HCT116 (cell line): Measurements from ENCODE around the gene ASNSD1.

ENCODE experiments used
- ELF1 ChIP-seq: IDR thresholded peaks from 2 replicates; pipeline ENCODE4 v1.6.1; 2012; ENCODE audit warnings: low read depth, borderline replicate concordance
- EZH2phosphoT487 ChIP-seq: fragments of 200-600 bp; IDR thresholded peaks from 2 replicates; pipeline ENCODE4 v1.6.1; 2018; ENCODE audit warnings: antibody characterized with exemption, borderline replicate concordance
- FOSL1 ChIP-seq: IDR thresholded peaks from 2 replicates; pipeline ENCODE4 v1.6.1; 2012; ENCODE audit warnings: low read depth
- POLR2A ChIP-seq: IDR thresholded peaks from 2 replicates; pipeline ENCODE4 v1.7.0; 2011; ENCODE audit warnings: borderline replicate concordance; ENCODE audit not compliant: insufficient read depth, insufficient read length; ENCODE audit errors: extremely low read depth
- POLR2AphosphoS5 ChIP-seq: IDR thresholded peaks from 2 replicates; pipeline ENCODE4 v1.6.1; 2011; ENCODE audit warnings: mild to moderate bottlenecking, low read depth, low read length, moderate library complexity
- RAD21 ChIP-seq: IDR thresholded peaks from 2 replicates; pipeline ENCODE4 v1.6.1; 2012; ENCODE audit warnings: low read depth, mild to moderate bottlenecking
- SIN3A ChIP-seq: IDR thresholded peaks from 2 replicates; pipeline ENCODE4 v1.6.1; 2012; ENCODE audit warnings: low read depth
- SP1 ChIP-seq: IDR thresholded peaks from 2 replicates; pipeline ENCODE4 v1.6.1; 2012; ENCODE audit warnings: low read depth
- SRF ChIP-seq: IDR thresholded peaks from 2 replicates; pipeline ENCODE4 v1.6.1; 2012; ENCODE audit warnings: low read depth
- ZNF274 ChIP-seq: fragments of 200-500 bp; sonication (Bioruptor generic); IDR thresholded peaks from 2 replicates; pipeline ENCODE4 v1.6.1; 2014; ENCODE audit warnings: mild to moderate bottlenecking, low read depth, low read length, inconsistent platforms
- TF ChIP-seq, protein P1 (sequence below), 3 experiments: fragments of 200-600 bp in 1 of 3; sonication (generic) in 1 of 3; IDR thresholded peaks in 2 of 3; conservative IDR thresholded peaks in 1 of 3; 2 replicates each; pipeline ENCODE4 v1.5.1; 2012 to 2017; ENCODE audit warnings: low read depth in 2 of 3, low read length in 2 of 3, antibody characterized with exemption in 1 of 3, borderline replicate concordance in 1 of 3, control low read depth in 1 of 3, mild to moderate bottlenecking in 1 of 3, mixed read lengths in 1 of 3, mixed run types in 1 of 3, moderate library complexity in 1 of 3; ENCODE audit not compliant: insufficient read depth in 1 of 3
- TF ChIP-seq, protein P2 (sequence below): IDR thresholded peaks from 2 replicates; pipeline ENCODE4 v1.6.1; 2012
- TF ChIP-seq, protein P3 (sequence below): IDR thresholded peaks from 2 replicates; pipeline ENCODE4 v1.6.1; 2012

DNA sequence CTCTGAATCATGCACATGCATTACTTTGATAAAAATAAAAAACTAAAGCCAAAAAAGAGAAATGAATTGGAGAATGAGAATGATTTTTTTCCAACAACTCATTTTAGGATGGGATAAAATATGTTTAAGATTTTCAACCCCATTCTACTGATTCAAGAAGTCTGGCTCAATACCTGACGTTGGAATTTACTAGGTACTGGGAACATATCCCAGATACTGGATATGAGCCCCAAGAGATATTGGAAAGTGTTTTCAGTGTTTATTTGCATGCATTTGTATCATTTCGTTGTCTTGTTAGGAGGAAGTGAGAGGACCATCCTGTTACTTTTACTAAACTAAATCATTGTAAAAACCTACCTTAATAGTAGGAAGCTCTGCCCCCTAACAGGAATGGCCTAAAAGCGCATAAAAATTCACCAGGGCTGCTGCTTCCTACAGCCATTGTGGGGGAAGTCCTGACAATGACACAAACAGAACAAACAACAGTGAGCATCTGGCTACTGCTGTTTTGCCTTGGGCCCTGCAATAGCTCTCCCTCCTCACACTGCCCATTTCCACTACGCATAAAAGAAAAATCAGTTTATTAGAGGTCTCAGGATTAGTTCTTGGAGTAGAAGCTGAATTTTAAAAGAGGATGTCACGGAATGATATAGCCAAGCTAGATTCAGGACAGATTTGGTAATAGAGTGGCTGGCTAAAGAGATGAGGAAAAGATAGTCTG lies 48.4 kb downstream of the ASNSD1 start:
- TF ChIP-seq POLR2AphosphoS5 (no peak), FOSL1 (no peak), SRF (no peak), ELF1 (no peak), POLR2A (no peak), SIN3A (no peak), ZNF274 (no peak), RAD21 (no peak), EZH2phosphoT487 (no peak), SP1 (no peak)
- TF ChIP-seq, protein P1, sequence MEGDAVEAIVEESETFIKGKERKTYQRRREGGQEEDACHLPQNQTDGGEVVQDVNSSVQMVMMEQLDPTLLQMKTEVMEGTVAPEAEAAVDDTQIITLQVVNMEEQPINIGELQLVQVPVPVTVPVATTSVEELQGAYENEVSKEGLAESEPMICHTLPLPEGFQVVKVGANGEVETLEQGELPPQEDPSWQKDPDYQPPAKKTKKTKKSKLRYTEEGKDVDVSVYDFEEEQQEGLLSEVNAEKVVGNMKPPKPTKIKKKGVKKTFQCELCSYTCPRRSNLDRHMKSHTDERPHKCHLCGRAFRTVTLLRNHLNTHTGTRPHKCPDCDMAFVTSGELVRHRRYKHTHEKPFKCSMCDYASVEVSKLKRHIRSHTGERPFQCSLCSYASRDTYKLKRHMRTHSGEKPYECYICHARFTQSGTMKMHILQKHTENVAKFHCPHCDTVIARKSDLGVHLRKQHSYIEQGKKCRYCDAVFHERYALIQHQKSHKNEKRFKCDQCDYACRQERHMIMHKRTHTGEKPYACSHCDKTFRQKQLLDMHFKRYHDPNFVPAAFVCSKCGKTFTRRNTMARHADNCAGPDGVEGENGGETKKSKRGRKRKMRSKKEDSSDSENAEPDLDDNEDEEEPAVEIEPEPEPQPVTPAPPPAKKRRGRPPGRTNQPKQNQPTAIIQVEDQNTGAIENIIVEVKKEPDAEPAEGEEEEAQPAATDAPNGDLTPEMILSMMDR (IDR thresholded peaks at IDR 0.05 in 2 of 3, conservative IDR thresholded peaks at IDR 0.05 in 1 of 3; ENCODE audit: borderline replicate concordance in 1 of 3, insufficient read depth in 1 of 3, low read depth in 2 of 3, low read length in 2 of 3), result no peak
- TF ChIP-seq, protein P2, sequence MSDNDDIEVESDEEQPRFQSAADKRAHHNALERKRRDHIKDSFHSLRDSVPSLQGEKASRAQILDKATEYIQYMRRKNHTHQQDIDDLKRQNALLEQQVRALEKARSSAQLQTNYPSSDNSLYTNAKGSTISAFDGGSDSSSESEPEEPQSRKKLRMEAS, result no peak
- TF ChIP-seq, protein P3, sequence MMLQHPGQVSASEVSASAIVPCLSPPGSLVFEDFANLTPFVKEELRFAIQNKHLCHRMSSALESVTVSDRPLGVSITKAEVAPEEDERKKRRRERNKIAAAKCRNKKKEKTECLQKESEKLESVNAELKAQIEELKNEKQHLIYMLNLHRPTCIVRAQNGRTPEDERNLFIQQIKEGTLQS, result no peak
